Measurements from ENCODE around the gene MRFAP1. TPM values are rescaled to one million over a fixed set of nuclear protein-coding genes. Genes with fewer than 3 reads are reported as not detected.

MRFAP1 gene
- total RNA-seq, 1 donor from 2014 or later, result 293 TPM

DNA sequence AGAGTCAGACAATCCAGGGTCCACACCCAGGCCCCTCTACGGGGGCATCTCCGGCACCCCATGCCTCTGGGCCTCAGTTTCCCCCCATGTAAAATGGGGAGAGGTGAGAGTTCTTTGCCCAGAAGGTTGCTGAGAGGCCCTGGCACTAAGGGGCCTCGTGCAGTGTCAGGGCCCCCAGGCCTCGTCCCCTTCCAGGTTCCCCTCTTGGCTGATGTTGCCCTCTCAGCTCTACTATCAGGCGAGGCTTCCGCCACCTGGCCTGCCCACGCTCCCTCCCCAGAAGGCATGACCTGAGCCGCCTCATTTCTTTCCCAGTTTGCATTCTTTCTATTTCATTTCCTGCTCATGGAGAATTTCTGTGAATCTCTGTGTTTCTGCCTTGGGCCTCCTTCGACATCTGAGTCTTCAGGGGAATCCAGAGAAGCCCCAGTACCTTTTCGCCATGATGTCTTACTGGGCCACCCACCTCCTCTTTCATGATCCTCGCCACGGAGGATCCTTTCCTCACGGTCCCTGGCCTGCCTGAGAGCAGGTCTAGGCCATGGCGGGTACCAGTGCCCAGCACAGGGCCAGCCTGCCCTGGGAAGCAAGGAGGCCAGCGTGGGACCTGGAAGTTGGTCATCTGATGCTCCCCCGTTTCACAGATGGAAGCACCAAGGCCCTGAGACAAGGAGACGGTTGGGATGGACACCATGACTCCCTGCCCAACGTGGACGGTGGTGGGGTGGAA lies 21.9 kb upstream of the MRFAP1 start:
- Mint-ChIP-seq H3K27ac (no peak overlapping the region), H3K4me1 (ENCODE audit: unreplicated experiment) (no peaks in the 10 kb centered on the region), H3K36me3 (peaks cover 8% of the 10 kb centered on the region), H3K27me3 (no peaks in the 10 kb centered on the region), H3K4me3 (no peak overlapping the region), H3K9me3 (no peaks in the 10 kb centered on the region)
- TF ChIP-seq, protein P1, sequence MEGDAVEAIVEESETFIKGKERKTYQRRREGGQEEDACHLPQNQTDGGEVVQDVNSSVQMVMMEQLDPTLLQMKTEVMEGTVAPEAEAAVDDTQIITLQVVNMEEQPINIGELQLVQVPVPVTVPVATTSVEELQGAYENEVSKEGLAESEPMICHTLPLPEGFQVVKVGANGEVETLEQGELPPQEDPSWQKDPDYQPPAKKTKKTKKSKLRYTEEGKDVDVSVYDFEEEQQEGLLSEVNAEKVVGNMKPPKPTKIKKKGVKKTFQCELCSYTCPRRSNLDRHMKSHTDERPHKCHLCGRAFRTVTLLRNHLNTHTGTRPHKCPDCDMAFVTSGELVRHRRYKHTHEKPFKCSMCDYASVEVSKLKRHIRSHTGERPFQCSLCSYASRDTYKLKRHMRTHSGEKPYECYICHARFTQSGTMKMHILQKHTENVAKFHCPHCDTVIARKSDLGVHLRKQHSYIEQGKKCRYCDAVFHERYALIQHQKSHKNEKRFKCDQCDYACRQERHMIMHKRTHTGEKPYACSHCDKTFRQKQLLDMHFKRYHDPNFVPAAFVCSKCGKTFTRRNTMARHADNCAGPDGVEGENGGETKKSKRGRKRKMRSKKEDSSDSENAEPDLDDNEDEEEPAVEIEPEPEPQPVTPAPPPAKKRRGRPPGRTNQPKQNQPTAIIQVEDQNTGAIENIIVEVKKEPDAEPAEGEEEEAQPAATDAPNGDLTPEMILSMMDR (conservative IDR thresholded peaks at IDR 0.05), result no peak
- no peak for DNase-seq (ENCODE audit: extremely low spot score, unreplicated experiment)

DNA sequence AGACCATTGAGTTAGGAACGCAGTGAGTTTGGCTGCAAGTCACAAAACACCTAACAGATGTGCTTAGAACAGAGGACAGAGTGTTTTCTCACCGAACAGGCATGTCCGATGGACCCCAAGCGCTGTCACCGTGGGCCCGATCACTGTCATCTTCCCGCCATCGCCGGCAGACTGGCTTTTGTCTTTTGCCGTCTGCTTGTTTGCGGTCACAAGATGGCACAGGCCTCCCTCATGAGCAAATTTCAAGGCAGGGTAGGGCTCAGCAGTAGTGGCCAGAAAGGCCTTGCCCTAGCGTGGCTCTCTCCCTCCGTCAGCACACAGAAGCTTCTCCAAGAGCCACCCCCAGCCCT lies 21.4 kb upstream of the MRFAP1 start:
- peaks cover 8% of the 10 kb centered on the region for H3K36me3 Mint-ChIP-seq
- TF ChIP-seq, protein P1 (conservative IDR thresholded peaks at IDR 0.05), result no peak
- no peak overlapping the region for H3K4me3 Mint-ChIP-seq
- H3K27me3 Mint-ChIP-seq, result no peaks in the 10 kb centered on the region
- no peak for DNase-seq (ENCODE audit: extremely low spot score, unreplicated experiment)
- no peaks in the 10 kb centered on the region for H3K9me3 Mint-ChIP-seq
- no peaks in the 10 kb centered on the region for H3K4me1 Mint-ChIP-seq (ENCODE audit: unreplicated experiment)
- H3K27ac Mint-ChIP-seq, result no peak overlapping the region

DNA sequence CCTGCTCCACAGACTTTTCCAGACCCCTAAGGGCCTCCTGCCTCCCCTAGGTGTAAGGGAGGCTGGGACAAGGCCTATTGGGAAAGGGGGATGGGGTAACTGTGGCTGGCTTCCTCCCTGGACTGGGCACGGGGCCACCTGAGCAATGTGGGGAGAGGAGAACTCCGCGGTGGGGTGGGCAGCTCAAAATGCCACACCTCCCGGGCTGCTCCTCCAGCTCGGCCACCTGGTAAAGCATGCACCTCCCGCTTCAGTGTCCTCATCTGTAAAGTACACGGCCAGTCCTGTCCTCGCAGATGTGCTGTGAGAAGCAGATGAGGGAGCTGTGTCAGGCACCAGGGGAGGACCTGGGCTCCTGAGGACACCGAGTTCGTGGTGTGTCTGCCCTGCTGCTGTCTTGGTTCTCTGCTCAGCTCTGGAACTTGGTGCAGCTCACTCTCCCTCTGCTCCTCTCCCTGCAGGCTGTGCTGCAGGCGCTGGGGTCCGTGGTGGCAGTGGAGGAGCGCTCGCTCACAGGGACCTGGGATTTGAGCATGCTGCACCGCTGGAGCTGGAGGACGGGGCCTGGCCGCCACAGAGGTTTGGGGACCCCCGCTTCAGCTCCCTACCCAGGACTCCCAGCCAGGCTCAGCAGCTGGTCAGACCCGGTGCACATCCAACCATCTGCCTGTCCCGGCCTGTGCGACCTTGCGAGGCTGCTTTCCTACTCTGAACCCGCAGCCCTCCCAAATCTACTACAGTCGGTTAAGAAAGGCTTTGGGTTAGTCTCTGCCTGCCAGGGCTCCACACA lies 20.8 kb upstream of the MRFAP1 start:
- H3K4me1 Mint-ChIP-seq (ENCODE audit: unreplicated experiment), result no peaks in the 10 kb centered on the region
- H3K36me3 Mint-ChIP-seq, result peaks cover 8% of the 10 kb centered on the region
- no peaks in the 10 kb centered on the region for H3K27me3 Mint-ChIP-seq
- H3K9me3 Mint-ChIP-seq, result no peaks in the 10 kb centered on the region
- H3K4me3 Mint-ChIP-seq, result no peak overlapping the region
- H3K27ac Mint-ChIP-seq, result no peak overlapping the region
- TF ChIP-seq, protein P1 (conservative IDR thresholded peaks at IDR 0.05), result no peak
- DNase-seq (ENCODE audit: extremely low spot score, unreplicated experiment), result no peak

DNA sequence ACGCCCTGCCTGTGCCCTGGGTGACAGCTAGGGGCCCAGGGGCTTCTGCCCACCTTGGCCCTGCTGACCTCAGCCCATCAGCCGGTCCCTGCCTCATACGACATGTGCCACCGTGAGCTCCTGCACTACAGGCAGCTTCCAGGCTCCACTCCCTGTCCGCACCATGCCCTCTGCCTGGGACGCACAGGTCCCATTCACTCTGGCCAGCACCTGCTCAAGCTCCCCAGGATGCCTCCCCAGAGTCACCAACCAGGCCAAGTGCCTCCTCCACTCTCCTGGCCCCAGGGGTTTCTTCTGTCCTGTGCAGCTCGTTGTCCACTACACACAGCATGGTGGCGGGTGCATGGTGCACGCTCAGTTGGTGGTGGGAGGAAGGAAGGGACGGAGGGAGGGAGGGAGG lies 20.2 kb upstream of the MRFAP1 start:
- DNase-seq (ENCODE audit: extremely low spot score, unreplicated experiment), result no peak
- Mint-ChIP-seq H3K27me3 (no peaks in the 10 kb centered on the region), H3K36me3 (peaks cover 8% of the 10 kb centered on the region), H3K4me1 (ENCODE audit: unreplicated experiment) (peaks cover 3% of the 10 kb centered on the region), H3K9me3 (no peaks in the 10 kb centered on the region), H3K27ac (no peak overlapping the region), H3K4me3 (no peak overlapping the region)
- TF ChIP-seq, protein P1 (conservative IDR thresholded peaks at IDR 0.05), result no peak

DNA sequence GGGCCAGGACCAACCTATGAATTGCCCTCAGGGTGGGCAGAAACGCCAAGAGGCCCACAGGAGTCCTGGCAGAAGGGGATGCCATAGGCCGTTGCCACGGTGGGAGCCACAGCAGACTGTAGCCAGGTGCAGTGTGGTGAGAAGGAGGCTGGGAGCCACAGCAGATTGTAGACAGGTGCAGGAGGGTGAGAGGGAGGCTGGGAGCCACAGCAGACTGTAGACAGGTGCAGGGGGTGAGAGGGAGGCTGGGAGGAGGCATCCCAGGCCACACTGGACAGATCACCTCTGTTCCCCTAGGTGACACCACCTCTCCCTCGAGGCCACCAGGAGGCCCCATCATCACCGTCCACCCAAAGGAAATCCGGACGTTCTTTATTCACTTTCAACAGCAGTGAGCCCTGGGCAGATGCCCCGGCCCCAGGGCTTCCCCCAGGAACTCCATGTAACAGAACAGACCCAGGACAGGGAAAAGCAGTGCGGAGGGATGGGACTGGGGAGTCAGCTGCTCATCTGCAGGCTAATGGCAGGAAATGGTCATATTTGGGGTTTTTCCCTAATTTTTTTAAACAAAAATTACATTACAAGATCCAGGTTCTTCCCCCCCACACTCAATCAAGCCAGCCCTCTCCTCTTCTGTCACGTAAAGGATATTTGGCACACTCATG lies 19.5 kb upstream of the MRFAP1 start:
- Mint-ChIP-seq H3K4me3 (no peak overlapping the region), H3K27me3 (no peaks in the 10 kb centered on the region), H3K9me3 (no peaks in the 10 kb centered on the region), H3K36me3 (peaks cover 8% of the 10 kb centered on the region), H3K27ac (no peak overlapping the region), H3K4me1 (ENCODE audit: unreplicated experiment) (peaks cover 4% of the 10 kb centered on the region)
- no peak for DNase-seq (ENCODE audit: extremely low spot score, unreplicated experiment)
- TF ChIP-seq, protein P1 (conservative IDR thresholded peaks at IDR 0.05), result no peak
